Prostate gland (tissue), 2 donors: ENCODE results near the gene MUL1.

Experiments used
- POLR2AphosphoS5 ChIP-seq: sonication (generic); formaldehyde crosslinking; IDR thresholded peaks from one replicate; pipeline ENCODE4 v1.6.1; 2017; ENCODE audit warnings: antibody characterized with exemption
- TF ChIP-seq, protein P1 (sequence below), 4 experiments: fragments of 200-600 bp in 2 of 4; fragments of 450-650 bp in 2 of 4; sonication (generic) in 2 of 4; IDR thresholded peaks; 1 replicate in 3 of 4; 2 replicates in 1 of 4; pipeline ENCODE4 v1.5.1; 2016 to 2019; ENCODE audit warnings: antibody characterized with exemption in 4 of 4, mild to moderate bottlenecking in 2 of 4, moderate library complexity in 2 of 4

DNA sequence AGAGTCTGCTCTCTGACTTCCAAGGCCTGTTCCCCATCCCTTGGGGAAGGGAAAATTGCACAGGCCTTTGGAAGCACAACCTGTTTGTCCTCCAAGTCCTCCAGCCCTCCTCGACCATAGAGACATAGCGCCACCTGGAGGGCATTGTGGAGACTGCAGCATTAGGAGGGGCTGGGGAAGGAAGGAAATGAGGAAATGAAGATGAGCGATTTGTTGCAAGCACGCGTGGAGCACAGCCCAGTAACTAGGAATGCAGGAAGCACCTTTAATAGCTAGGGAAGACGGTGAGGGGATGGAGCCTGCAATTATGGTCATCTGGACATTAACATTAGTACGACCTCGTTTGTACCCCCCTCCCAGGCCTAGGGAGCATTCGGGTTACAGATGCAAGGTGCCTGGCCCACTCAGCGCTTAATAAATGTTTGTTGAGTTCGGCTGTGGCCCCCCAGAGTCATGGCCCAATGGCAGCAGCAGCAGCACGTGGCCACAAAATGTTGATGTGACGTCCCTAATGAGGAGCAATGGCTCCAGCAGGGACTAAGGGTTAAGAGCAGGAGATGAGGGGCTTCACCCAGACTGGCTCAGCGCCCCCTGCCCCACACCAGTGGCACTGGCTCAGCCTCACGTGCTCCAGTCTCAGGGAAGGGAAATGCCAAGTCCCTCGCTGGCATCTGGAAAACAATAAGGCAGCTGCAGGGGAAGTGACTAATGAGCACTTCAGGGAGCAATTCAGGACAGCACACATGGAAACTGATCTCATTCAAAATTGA, 13.9 kb downstream of the MUL1 start:
- TF ChIP-seq, protein P1, sequence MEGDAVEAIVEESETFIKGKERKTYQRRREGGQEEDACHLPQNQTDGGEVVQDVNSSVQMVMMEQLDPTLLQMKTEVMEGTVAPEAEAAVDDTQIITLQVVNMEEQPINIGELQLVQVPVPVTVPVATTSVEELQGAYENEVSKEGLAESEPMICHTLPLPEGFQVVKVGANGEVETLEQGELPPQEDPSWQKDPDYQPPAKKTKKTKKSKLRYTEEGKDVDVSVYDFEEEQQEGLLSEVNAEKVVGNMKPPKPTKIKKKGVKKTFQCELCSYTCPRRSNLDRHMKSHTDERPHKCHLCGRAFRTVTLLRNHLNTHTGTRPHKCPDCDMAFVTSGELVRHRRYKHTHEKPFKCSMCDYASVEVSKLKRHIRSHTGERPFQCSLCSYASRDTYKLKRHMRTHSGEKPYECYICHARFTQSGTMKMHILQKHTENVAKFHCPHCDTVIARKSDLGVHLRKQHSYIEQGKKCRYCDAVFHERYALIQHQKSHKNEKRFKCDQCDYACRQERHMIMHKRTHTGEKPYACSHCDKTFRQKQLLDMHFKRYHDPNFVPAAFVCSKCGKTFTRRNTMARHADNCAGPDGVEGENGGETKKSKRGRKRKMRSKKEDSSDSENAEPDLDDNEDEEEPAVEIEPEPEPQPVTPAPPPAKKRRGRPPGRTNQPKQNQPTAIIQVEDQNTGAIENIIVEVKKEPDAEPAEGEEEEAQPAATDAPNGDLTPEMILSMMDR (IDR thresholded peaks at IDR 0.05) = peak; percentile 96 to 99 (median 98)
- peak; percentile 78 for TF ChIP-seq POLR2AphosphoS5
